Stimulated activated CD8-positive, alpha-beta memory T cell treated with anti-CD3 and anti-CD28 coated beads, Interleukin-15, amount 100 ng/mL, for 24 hours (primary cell): ENCODE measurements around the gene NAA40.

Experiments
- DNase-seq: peaks from one replicate; pipeline ENCODE4 v3.0.0-alpha.2; 2020; ENCODE audit warnings: low read depth

Gene NAA40

DNA sequence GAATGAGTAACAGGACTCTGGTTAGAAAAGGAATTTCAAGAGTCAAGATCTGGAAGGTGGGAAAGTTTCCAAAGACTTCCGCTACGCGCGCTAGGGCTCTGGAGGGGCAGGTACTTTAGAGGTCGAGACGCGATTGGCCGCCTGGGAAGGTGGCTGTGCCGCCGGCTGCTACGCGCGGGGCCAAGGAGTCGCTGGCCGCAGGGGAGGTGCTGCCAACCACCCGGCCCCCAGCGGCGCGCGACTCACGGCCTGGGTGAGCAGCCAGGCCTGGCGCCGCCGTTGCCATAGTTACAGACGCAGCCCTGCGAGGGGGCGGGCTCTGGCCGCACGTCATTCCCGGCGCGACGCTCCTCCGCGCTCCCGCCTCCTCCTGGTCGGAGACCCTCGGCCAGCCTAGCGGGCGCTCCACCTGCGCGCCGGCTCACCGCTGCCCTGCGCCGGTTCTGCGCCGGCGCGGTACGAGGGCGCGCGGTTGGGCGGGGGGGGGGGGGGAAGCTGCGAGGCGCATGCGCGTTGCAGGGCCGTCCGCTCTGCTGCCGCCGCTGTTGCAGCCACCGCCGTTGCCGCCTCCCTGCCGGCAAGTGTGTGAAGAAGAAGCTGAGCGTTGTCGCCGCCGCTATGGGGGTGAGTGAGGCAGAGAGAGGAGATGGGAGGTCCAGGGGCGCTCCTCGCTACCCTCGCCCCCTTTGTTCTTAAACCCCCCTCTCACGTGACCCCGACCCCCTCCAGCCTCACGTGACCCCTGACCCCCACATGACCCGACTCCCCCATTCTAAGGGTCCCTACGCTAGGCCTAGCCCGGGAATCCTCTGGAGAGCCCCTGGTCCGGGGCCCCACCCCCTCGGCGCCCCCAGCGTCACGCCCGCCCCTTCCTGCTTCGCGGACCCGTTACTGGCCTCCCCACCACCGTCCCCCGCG lies at the start of gene NAA40:
Gene NAA40, plus strand, starts transcription at position 524 of the 918 bp plus-strand sequence. Its CDS starts 95 bp downstream, at position 619.
- peak; percentile 86 for DNase-seq

DNA sequence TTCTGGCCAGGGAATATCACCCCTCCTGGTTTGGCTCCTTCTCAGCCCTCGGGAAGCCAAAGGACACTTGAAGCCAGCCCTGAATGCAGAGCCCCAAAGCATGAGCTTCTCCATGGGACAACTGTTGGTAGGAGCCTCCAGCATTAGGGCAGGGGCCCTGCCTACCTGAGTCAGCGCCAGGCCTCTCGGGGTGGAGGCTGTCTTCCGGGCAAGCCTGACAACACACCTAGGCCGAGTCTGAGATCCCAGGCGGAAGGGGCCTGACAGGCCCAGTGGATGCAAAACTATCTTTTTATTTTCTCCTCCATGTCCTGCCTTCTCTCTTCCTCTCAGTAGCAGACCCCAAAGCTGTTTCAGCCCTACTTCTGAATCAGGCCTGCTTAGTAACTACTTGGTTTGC lies 49.5 kb upstream of the NAA40 start:
- no peak for DNase-seq

DNA sequence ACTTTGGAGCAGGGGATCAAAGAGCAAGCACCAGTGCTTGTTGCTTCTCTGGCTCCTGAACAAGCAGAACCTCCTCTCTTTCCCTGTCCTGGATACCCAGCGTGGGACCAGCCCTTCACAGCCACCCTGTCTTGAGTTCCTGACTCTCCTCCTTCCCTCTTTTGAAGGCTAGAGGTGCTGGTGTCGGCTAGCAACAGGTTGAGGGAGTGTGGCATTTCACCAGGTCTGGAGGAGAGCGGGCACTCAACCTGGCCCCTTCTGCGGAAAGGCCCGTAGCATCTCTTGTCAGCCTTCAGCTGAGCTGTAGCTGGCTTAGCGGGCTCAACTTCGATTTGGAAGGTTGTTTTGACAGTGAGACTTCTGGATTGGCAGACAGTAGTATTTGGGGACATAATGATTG lies 48.4 kb upstream of the NAA40 start:
- DNase-seq, result no peak

DNA sequence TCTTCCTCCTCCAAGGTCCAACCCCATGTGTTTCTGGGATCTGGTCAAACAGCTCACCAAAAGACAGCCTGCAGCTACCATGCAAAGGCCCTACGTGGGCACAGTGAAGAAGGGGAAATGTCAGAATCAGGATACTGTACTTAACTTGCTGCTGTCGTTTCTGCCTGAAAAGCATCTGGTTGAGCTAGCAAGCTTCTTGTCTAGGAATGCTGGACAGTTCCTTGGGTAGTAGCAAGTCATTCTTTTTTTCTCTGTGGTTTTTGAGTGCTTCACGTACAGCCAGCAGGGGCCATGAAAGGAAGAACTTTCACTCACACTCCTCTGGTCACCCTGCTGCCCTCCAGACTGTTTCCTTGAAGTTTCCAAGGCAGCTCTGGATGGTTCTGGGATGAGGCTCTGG lies 46.6 kb upstream of the NAA40 start:
- no peak for DNase-seq

DNA sequence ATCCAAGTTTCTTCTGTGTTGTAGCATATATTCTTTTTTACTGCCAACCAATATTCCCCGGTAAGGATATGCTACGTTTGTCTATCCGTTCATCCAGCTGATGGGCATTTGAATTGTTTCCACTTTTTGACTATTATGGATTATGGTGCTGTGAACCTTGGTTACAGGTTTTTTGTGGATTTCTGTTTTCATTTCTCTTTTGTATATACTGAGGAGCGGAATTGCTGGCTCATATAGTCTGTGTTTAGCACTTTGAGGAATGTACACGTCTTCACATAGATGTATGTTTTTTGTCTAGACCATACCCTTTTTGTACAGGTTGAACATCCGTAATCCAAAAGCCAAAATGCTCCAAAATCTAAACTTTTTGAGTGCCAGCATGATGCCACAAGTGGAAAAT lies 45.4 kb upstream of the NAA40 start:
- DNase-seq, result no peak

DNA sequence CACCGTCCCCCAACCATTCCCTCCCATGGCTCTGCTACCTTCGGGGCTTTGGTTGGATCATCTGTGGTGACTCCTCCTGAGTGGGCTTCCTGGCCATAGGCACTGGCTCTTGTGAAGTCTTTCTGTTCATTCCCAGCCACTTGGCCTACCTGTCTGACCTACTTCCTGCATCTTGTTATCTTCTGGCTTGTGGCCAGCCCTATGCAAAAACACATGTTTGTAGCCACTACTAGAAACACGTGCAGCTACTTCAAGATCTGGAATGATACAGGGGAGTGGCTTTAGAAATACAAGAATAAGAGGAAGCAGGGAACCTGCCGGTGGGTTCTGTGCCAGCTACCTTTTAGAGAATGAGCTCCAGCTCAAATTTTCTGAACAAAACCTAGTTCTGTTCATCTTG lies 42.7 kb upstream of the NAA40 start:
- no peak for DNase-seq

DNA sequence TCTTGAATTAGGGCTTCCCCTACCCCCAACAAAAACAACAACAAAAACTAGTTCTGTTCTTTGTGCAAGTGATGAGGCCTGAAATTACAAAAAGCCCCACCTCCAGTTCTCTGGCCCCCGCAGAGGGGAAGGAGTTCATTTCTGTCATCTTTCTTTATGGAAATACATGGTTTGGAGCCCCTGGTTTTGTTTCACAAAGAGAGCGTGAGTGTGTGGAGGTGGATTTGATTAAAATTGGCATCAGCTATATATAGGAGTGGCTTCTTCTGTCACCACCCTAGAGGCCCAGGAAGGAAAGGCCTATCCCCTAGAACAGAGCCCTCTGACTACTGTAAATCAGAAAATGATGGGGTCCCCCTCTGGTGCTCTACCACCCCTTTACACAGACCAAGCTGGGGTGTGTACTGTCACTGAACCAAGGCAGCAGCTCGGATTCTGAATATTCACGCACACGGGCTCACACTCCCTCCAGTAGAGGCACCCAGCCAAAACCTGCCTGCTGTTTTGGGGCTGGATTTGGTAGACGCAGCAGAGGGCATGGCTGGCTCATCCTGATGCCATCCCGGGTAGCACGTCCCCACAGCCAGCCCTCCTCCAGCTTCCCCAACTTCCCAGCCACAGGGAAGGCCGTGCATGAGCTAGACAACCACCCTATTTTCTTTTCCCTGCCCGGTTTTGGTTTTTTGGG lies 41.2 kb upstream of the NAA40 start:
- no peak for DNase-seq

DNA sequence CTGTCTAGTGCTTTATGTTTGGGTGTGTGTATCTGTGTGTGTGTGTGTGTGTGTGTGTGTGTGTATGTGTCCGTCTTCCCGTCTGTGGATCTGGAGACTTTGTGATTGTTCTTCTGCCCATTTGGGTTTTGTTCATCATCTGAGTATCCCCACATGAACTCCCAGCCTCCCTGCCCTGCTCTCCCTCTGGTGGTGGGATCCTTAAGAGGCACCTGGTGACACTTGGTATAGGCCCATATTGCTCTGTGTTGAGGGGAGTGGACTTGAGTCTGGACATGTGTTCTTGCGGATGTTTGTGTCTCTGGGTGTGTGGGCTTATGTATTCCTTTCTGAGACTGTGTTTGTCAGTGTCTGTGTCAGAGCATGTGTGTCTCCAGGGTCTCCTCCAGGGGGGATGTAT lies 37.1 kb upstream of the NAA40 start:
- DNase-seq, result no peak

DNA sequence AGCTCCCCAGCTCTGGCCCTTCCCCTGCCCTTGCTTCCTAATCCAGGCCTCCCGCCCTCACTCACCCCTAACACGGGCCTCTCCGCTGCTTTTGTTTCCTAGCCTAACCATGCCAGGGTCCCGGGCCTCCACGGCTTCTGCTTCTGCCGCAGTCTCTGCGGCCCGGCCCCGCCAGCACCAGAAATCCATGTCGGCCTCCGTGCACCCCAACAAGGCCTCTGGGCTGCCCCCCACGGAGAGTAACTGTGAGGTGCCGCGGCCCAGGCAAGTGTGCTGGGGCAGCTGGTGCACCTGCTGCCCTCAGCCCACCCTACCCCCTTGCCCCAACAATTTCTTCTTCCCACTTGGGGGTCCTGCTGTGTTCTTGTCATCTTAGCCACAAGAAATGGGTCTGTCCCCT lies 34.9 kb upstream of the NAA40 start:
- no peak for DNase-seq

DNA sequence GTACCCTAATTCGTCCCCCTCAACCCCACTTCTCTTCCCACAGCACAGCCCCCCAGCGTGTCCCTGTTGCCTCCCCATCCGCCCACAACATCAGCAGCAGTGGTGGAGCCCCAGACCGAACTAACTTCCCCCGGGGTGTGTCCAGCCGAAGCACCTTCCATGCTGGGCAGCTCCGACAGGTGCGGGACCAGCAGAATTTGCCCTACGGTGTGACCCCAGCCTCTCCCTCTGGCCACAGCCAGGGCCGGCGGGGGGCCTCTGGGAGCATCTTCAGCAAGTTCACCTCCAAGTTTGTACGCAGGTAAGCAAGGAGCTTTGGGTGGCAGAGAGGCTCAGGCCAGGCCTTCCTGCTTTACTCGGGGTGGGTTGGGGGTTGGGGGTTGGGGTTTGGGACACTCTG lies 34.1 kb upstream of the NAA40 start:
- DNase-seq, result no peak

DNA sequence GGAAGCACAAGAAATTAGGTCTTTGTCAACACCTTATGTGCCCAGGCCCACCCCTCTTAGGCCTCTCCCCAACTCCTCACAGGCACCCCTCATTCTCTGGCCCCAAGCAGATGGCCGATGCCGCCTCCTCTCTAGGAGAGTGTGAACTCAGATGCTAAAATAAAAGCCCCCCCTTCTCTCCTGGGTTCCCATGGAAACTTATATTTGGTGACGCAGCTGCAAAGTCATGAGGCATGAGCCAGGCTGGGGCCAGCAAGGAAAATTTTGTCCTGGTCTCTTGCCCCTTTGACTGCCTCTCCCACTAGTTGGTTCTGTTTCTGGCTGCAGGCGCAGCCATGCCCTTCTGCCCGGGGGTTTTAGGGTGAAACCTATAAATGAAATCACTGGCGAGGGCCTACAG lies 33.6 kb upstream of the NAA40 start:
- no peak for DNase-seq

DNA sequence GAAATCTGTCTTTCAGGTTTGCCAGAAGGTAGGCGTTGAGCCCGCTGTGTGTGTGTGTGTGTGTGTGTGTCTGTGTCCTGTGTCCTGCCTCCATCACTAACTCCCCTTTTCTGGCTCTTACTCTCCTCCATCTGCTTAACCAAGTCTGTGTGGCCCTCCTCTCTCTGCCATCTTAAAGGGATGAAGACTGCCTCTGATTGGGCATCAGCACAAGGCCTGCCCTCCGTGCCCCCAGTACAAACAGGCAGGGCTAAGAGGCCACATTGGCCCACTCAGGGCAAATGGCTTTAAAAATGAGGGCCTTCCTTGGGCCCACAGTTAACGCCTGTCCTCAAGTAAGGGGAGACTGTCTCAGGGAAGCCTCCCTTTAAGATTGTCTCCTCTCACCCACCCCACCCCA lies 32.7 kb upstream of the NAA40 start:
- no peak for DNase-seq

DNA sequence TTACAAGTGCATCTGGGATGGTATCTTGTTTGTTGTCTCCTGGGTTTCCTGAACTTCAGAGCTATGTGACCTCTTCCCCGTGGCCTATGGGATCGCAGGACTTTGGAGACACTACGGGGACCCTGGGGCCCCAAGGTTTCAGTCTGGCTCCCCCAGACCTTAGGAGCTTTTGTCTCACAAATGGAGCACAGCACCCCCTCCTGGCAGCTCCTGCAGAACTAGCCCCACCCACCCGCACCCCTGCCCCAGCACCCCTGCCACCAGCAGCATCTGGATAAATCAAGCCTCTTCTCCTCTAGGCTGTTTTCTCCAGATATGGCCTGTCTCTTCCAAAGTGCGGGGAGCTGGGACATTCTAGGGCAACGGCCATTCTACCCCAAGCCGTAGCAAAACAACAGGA lies 32.2 kb upstream of the NAA40 start:
- DNase-seq, result no peak

DNA sequence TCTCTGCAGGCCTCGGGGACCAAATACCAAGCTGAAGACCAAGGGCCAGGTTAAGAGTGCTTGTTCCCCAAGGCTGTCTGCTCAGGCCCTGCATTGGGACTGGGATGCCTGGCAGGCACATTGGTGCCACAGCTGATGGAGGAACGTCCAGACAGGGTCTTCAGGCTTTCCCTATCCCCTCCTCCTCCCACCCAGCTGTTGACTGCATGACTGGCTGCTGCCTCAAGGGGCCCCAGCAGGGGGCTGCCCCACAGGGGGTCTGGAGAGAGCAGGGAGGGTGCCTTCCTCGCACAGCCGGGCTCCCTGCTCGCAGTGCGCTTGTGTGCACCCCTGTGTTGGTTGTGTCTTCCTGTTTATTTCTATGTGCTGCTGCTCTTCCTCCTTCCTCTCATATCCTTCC lies 31.7 kb upstream of the NAA40 start:
- no peak for DNase-seq

DNA sequence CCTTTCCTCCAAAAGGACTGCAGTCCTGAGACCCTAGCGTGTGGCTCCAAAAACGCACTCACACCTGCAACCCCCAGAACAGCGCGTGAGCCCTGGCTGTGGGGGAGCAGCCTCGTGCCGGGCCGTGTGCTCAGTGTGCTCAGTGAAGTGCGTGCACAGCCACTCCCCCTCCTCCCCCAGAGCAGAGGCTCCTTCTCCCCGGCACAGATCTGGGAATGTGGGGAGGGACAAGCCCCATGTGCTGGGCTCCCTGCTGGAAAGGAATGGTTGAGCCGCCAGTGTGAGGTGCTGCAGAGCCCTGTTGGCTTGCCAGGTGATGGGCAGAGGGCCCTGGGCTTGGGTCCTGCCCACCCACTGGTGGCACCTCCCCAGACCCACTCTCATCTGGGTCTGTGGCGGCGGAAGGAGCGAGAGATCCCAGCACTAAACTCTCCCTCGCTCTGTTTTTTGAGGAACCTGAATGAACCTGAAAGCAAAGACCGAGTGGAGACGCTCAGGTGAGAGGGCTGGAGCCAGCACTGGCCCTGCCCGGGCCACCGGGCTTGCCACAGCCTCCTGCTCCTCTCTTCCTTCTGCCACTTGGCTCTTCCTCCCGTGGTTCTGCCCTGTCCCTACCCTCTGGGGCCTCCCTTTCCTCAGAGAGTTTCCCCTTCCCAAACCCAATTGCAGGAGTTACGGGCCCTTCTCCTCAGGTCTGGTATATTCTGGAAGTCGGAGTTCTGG lies 30.8 kb upstream of the NAA40 start:
- DNase-seq, result no peak

DNA sequence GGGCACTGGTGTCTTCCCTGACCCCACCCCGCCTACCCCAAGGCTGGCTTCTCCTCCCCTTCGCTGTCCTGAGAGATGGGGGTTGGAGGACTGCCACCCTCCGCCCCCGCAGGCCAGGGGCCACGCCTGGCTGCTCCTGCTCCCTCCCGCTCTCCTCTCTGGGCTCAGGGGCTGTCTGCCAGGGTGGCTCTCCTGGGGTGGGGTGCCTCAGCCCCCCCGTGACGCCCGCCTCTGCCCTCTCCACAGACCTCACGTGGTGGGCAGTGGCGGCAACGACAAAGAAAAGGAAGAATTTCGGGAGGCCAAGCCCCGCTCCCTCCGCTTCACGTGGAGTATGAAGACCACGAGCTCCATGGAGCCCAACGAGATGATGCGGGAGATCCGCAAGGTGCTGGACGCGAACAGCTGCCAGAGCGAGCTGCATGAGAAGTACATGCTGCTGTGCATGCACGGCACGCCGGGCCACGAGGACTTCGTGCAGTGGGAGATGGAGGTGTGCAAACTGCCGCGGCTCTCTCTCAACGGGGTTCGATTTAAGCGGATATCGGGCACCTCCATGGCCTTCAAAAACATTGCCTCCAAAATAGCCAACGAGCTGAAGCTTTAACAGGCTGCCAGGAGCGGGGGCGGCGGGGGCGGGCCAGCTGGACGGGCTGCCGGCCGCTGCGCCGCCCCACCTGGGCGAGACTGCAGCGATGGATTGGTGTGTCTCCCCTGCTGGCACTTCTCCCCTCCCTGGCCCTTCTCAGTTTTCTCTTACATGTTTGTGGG lies 30.0 kb upstream of the NAA40 start:
- DNase-seq, result no peak

DNA sequence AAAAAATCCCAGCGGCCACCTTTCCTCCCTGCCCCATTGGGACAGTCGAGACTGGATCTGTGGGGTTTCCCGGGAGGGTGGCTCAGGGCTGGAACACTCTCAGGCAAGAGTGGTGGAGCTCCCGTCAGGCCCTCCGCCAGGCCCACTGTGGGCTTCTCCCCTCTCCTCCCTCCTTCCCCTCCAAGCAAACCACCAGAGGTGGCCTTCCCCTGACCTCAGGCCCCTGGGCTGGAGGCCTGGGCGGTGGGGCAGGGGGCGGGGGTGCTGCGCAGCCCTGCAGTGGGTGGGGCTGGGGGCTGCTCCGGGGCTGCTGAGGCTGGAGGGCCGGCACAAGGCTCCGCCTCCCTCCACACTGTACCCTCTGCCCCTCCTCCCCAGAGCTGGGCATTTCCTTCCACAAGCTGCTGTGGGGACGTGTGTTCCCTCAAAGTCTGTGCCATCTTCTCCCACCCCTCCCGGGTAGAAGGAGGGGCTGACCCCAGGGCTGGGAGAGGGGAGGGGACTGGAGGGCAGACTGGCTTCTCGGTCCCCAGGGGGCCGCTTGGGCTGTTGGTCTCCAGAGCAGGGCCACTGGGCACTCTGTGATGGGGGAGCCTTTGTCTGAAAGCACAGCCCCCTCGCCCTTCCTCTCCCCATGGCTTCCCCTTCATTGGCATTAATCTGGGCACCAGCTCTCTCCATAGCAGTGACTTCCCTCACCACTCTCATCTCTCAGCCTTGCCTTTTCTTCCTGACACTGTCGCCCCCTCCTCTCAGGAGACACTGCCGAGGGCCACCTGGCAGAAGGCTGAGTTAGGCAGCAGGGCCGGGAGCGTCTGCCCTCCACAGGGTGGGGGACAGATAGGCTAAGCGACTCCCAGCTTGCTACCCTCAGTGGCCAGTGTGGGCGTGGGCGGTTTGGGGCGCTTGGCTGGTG lies 29.0 kb upstream of the NAA40 start:
- no peak for DNase-seq

DNA sequence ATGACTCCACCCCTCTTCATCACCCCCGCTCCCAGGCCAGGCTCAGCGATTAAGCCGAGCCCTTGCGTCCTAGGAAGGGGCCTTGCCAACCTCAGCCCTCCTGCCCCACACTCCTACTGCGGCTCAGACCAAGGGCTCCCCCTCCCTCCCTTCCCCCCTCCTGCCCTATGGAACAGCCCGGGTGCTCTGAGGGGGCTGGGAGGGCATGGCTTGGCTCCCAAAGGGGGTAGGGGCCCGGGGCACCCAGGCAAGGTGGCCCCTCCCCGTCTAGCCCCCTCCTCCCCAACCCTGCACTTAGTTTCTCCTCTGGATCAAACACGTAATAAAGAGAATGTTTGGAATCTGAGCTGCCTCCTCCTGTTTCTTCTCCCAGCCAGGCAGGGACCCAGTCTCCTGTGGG lies 28.1 kb upstream of the NAA40 start:
- no peak for DNase-seq

DNA sequence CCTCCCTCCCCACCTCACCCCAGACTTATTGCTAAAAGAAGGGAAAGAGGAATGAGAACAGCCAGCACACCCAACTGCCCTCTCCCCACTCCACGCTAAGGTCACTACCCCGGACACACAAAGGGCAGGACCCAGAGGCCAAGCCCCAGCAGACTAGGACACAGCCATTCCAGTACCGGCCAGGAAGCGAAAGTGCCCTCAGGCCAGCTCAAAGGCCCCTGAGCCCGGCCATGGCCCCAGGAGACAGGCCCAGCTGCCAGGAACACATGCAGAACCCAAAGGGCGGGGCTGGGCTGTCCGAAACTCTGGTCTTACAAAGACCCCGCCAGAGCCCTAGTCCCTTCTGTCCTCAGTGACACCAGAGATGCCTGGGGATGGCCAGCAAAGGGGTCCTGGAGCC lies 27.4 kb upstream of the NAA40 start:
- DNase-seq, result no peak

DNA sequence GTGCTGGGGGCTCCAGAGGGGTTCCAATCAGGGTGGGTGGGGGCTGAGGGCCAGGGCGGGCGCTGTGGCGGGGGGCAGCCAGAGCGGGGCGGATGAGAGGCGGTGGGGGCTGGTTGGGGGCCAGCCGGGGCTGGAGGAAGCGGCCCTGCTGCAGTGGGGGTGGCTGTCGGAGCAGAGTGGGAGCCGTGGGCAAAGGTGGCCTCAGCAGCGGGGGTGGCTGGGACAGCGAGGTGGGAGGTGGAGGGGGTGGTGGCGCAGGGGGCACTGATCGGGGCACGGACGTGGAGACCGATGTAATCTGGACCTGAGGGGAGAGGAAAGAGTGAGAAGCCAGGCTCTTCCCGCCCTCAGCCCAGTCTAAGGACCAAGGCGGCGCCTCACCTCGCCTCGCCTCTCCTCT lies 26.9 kb upstream of the NAA40 start:
- DNase-seq, result no peak

DNA sequence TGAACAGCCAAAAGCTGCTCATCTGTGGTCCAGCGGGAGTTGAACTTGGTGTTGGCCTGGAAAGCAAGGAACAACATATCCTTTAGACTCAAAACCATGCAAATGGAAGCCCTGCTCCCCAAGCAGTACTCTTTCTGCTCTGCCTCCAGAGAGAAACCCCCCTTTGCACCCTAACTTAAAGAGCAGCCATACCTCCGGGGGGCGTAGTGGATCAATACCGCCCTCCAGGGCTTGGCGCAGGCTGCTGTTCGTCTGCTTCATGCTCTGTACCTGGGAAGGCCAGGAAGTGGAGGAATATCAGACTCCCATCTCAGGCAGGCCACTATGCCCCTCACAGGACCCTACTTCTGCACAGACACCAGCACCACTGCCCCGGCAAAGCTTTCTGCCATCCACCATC lies 26.1 kb upstream of the NAA40 start:
- no peak for DNase-seq
